AG04449 (cell line): ENCODE measurements around the gene UBXN2A.
A peak's percentile ranks its signal among the peaks of the same experiment; 100 is the strongest.

ENCODE experiments used
- CTCF ChIA-PET: fragments of 350-600 bp; formaldehyde crosslinking; extraction: SDS; loops from one replicate; lab custom pipeline; 2021; ENCODE audit warnings: antibody characterized with exemption; lab: Yijun Ruan, JAX
- POLR2A ChIA-PET: fragments of 400-600, 350-600 bp; formaldehyde crosslinking; extraction: SDS; loops from one replicate; lab custom pipeline; 2020; ENCODE audit warnings: antibody characterized with exemption, inconsistent platforms; lab: Yijun Ruan, JAX
- DNase-seq: peaks from one replicate; pipeline ENCODE4 v3.0.0-alpha.2; 2010; ENCODE audit warnings: low read depth, low spot score
- H3K4me3 ChIP-seq: 2 replicates; pipeline ENCODE4 v1.5.1; 2011; ENCODE audit warnings: low read depth, mild to moderate bottlenecking, control low read depth, low read length
- TF ChIP-seq, protein P1 (sequence below): IDR thresholded peaks from one replicate; pipeline ENCODE4 v1.5.1; 2011; ENCODE audit warnings: mild to moderate bottlenecking, moderate library complexity, low read length, control low read depth, inconsistent platforms; ENCODE audit not compliant: insufficient read depth; ENCODE audit errors: missing control alignments

UBXN2A gene

DNA sequence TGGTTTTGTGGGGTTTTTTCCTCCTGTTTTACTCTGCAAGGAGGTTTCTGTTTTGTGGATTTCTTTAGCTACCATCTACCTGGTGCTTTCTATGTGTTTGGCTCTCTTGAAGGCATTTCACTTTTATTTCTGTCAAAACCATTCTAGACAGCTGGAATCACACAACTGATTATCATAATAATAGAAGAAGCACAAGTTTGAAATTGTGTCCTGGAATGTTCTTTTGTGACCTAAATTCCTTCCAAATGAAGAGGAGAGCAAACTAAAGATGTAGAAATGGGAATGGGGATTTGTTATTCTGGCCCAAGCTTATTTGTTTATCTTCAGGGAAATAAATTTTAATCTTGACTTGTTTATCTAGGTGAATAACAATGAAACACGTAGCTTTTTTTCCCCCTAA, 52.7 kb downstream of the UBXN2A start:
- H3K4me3 ChIP-seq = no peak overlapping the region
- no peak for DNase-seq
- ChIA-PET POLR2A (no interaction called here), CTCF (interaction anchor here (1.0 to 2.2 kb wide), 3 partner anchors 9 to 92 kb away, joined by 4 to 8 read pairs (median 4); partner anchors contain the start of genes TP53I3 and UBXN2A)
- TF ChIP-seq, protein P1, sequence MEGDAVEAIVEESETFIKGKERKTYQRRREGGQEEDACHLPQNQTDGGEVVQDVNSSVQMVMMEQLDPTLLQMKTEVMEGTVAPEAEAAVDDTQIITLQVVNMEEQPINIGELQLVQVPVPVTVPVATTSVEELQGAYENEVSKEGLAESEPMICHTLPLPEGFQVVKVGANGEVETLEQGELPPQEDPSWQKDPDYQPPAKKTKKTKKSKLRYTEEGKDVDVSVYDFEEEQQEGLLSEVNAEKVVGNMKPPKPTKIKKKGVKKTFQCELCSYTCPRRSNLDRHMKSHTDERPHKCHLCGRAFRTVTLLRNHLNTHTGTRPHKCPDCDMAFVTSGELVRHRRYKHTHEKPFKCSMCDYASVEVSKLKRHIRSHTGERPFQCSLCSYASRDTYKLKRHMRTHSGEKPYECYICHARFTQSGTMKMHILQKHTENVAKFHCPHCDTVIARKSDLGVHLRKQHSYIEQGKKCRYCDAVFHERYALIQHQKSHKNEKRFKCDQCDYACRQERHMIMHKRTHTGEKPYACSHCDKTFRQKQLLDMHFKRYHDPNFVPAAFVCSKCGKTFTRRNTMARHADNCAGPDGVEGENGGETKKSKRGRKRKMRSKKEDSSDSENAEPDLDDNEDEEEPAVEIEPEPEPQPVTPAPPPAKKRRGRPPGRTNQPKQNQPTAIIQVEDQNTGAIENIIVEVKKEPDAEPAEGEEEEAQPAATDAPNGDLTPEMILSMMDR = no peak

DNA sequence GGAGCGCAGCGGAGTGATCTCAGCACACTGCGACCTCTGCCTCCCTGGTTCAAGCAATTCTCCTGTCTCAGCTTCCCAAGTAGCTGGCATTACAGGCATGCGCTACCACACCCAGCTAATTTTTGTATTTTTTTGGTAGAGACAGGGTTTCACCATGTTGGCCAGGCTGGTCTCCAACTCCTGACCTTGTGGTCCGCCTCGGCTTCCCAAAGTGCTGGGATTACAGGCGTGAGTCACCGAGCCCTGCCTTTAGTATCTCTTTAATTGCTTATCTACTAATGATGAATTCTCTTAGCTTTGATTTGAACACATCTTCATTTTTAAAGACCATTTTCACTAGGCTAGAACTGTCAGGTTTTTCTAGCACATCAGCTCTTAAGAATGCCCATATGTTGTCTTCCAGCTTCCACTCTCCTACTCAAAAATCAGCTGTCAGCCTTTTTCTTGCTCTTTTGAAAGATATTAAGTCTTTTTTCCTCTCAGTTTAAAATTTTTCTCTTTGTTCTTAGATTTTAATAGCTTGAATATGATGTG, 53.5 kb downstream of the UBXN2A start:
- TF ChIP-seq, protein P1 = no peak
- POLR2A ChIA-PET = no interaction called here
- CTCF ChIA-PET = interaction anchor here (1.6 to 2.2 kb wide), 3 partner anchors 10 to 90 kb away, joined by 4 to 8 read pairs (median 4); partner anchors contain the start of genes TP53I3 and UBXN2A
- H3K4me3 ChIP-seq = no peak overlapping the region
- DNase-seq = no peak

DNA sequence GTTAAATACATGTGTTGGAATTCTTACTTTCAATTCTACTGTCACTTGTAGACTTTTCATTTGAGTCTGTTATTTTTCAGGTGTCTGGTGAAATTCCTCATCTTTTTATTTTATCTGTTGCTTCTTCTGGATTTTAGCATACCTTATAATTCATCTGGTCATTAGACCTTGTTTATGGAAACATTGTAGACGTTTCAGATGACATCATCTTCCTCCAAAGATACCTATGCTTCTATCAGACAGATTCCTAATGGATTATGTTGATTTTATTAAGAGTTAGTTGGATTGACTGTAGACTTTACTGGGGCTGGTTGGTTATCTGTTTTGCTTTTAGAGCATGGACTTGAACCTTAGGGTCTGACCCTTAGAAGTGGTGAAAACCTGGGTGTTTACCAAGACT, 54.3 kb downstream of the UBXN2A start:
- ChIA-PET POLR2A (no interaction called here), CTCF (interaction anchor here (0.9 to 1.6 kb wide), 2 partner anchors 68 to 90 kb away, joined by 3 to 4 read pairs; partner anchors contain the start of genes ATAD2B and TP53I3)
- no peak for DNase-seq
- H3K4me3 ChIP-seq = no peak overlapping the region
- TF ChIP-seq, protein P1 = no peak

DNA sequence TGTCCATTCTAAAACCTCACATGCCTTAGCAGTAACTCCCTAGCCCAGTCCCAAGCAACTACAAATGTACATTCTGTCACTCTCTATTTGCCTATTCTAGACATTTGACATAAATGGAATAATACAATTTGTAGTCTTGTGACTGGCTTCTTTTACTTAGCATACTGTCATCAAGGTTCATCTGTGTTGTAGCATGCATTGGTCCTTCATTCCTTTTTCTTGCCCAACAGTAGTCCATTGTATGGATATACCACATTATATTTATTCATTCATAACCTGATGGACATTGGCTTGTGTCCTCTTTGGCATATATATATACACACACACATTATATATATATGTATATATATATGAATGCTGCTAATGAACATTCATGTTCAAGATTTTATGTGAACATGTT, 67.4 kb downstream of the UBXN2A start:
- TF ChIP-seq, protein P1 = no peak
- no peak overlapping the region for H3K4me3 ChIP-seq
- ChIA-PET POLR2A (no interaction called here), CTCF (no interaction called here)
- no peak for DNase-seq

DNA sequence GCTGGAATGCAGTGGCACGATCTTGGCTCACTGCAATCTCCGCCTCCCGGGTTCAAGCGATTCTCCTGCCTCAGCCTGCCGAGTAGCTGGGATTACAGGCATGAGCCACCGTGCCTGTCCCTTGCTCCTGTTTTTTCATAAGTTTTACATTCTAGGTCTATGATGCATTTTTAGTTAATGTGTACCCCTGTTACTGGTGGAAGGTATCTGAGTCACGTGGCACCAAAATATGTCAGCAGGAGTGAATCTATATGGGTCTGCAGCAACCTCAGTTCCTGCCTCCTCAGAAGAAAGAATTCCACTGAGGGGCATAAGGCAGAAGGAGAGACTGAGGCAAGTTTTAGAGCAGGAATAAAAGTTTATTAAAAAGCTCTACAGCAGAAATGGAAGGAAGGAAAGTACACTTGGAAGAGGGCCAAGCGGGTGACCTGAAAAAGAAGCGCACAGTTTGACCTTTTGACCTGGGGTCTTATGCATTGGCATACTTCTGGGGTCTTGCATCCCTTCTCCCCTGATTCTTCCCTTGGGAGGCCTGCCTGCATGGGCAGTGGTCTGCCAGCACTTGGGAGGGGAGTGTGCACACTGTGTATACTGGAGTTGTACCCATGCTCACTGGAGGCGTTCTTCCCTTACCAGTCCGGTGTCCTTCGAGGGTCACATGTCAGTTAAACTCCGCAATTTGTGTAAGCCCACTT, 68.6 kb downstream of the UBXN2A start:
- H3K4me3 ChIP-seq = no peak overlapping the region
- TF ChIP-seq, protein P1 = no peak
- DNase-seq = no peak
- ChIA-PET POLR2A (no interaction called here), CTCF (no interaction called here)

DNA sequence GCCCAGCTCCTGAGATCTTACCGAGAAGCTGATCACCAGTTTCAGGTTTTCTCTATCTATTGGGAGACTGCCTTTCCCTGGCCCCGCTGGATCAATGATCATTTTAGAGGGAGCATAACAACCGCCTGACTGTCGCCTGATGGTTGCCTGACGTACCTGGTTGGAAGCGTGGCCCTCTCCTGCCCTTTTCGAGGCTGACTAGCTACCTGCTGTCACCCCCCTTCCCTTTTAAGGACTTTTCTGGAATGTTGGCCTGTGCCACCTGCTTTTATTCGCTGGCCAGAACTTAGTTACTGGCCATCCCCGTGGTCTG, 69.1 kb downstream of the UBXN2A start:
- ChIA-PET POLR2A (no interaction called here), CTCF (no interaction called here)
- DNase-seq = no peak
- TF ChIP-seq, protein P1 = no peak
- peak overlapping the region; percentile 48 for H3K4me3 ChIP-seq
